Measurements from ENCODE around the gene ROR1.
A peak's percentile ranks its signal among the peaks of the same experiment; 100 is the strongest.

The ROR1 gene

GRCh38 chr1:63969441-63969901 is 195.7 kb downstream of the ROR1 start:
- no peak overlapping the region for H3K4me3 ChIP-seq (ENCODE audit: low read length)
- peak; percentile 60 for DNase-seq (ENCODE audit: low read depth)
- no peak for TF ChIP-seq CTCF (IDR thresholded peaks at IDR 0.05; ENCODE audit: insufficient read depth, low read depth, low read length, missing control alignments)

DNA sequence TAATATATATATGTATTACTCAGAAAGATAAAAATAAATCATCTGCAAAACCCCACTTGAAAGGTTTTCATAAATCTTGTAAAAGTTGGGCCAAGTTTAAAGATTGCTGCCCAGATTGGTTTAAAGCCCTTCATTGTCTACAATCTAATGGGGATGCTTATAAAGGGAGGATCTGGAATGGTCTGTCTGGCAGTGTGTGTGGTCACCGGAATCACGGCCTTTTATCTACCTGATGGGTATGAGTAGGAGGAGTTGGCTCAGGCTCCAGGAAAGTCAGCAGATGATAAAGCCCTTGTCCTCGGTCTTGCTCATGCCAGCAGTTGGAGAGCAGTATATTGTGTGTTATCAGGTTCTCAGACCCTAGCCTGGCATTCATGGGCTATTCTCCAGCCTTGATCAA is 197.7 kb downstream of the ROR1 start:
- TF ChIP-seq CTCF (IDR thresholded peaks at IDR 0.05; ENCODE audit: insufficient read depth, low read depth, low read length, missing control alignments), result no peak
- H3K4me3 ChIP-seq (ENCODE audit: low read length), result no peak overlapping the region
- DNase-seq (ENCODE audit: low read depth), result no peak

GRCh38 chr1:63973005-63973419 is 199.2 kb downstream of the ROR1 start:
- no peak for TF ChIP-seq CTCF (IDR thresholded peaks at IDR 0.05; ENCODE audit: insufficient read depth, low read depth, low read length, missing control alignments)
- DNase-seq (ENCODE audit: low read depth), result no peak
- H3K4me3 ChIP-seq (ENCODE audit: low read length), result no peak overlapping the region

DNA sequence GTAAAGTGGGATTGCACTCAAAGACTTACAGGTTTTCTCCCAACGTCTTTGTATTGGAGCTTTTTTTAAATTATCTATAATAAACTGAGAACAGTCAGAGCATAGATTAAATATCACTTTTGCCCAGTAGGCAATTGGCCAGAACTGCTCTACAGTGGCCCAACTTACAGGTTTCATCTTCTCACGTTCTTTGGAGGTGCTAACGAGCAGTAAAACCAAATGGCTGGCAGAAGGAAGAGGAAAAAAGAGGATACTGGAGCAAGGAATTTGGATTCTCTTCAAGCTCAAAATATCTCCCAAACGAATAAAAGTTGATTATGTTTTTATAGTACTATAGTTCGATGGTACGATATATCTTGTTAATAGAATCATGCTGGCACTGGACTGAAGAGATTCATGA is 201.1 kb downstream of the ROR1 start:
- no peak for TF ChIP-seq CTCF (IDR thresholded peaks at IDR 0.05; ENCODE audit: insufficient read depth, low read depth, low read length, missing control alignments)
- DNase-seq (ENCODE audit: low read depth), result no peak
- H3K4me3 ChIP-seq (ENCODE audit: low read length), result no peak overlapping the region

DNA sequence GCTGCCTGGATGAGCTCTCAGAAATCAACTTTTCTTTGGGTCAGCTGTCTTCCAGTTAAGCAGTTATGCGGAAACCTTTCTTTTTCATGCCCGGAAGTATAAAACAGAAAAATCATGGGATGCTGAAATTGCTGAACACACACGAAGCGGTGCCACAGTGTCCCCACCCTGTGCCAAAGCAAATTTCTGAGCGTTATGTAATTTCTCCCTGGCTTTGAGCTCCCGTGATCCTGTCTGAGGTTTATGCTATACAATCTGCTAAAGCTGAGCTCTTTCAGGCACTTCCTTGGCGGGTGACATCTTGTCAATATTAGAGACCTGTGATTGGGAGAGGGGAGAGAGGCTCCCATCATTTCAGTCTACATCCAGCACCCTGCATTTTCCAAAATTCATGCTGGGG is 201.7 kb downstream of the ROR1 start:
- DNase-seq (ENCODE audit: low read depth), result no peak
- H3K4me3 ChIP-seq (ENCODE audit: low read length), result no peak overlapping the region
- TF ChIP-seq CTCF (IDR thresholded peaks at IDR 0.05; ENCODE audit: insufficient read depth, low read depth, low read length, missing control alignments), result no peak

- DNase-seq (ENCODE audit: low read depth), result no peak
These were observed 202.2 kb downstream of the ROR1 start for GRCh38 chr1:63976006-63976405.

More at GRCh38 chr1:63976006-63976405, 202.2 kb downstream of the ROR1 start:
- no peak for TF ChIP-seq CTCF (IDR thresholded peaks at IDR 0.05; ENCODE audit: insufficient read depth, low read depth, low read length, missing control alignments)
- H3K4me3 ChIP-seq (ENCODE audit: low read length), result no peak overlapping the region

Measured in epithelial cell of esophagus (primary cell).